ES-I3 (cell line): ENCODE measurements around the gene SH3RF3.

Experiments used
- H3K36me3 ChIP-seq: 2 replicates; pipeline ENCODE4 v1.6.1; 2013; ENCODE audit warnings: mild to moderate bottlenecking, low read length, control low read depth, moderate library complexity; ENCODE audit not compliant: insufficient read depth
- H3K4me1 ChIP-seq: 2 replicates; pipeline ENCODE4 v1.6.1; 2013; ENCODE audit warnings: mild to moderate bottlenecking, control low read depth, low read length; ENCODE audit not compliant: insufficient read depth
- H3K9ac ChIP-seq: 2 replicates; pipeline ENCODE4 v1.6.1; 2013; ENCODE audit warnings: low read depth, mild to moderate bottlenecking, low read length, moderate library complexity
- H3K9me3 ChIP-seq: 2 replicates; pipeline ENCODE4 v1.6.1; 2013; ENCODE audit warnings: mild to moderate bottlenecking, low read length, moderate library complexity; ENCODE audit not compliant: control insufficient read depth, insufficient read depth

SH3RF3 gene

GRCh38 chr2:109168086-109168485 is 39.1 kb downstream of the SH3RF3 start:
- H3K9ac ChIP-seq, result no peak overlapping the region
- no peaks in the 10 kb centered on the region for H3K36me3 ChIP-seq
- no peaks in the 10 kb centered on the region for H3K9me3 ChIP-seq
- peaks cover 8% of the 10 kb centered on the region for H3K4me1 ChIP-seq

GRCh38 chr2:109168716-109169115 is 39.7 kb downstream of the SH3RF3 start:
- Histone ChIP-seq H3K9me3 (no peaks in the 10 kb centered on the region), H3K9ac (no peak overlapping the region), H3K4me1 (peaks cover 8% of the 10 kb centered on the region), H3K36me3 (no peaks in the 10 kb centered on the region)

GRCh38 chr2:109170645-109171044 is 41.6 kb downstream of the SH3RF3 start:
- no peaks in the 10 kb centered on the region for H3K9me3 ChIP-seq
- H3K4me1 ChIP-seq, result no peaks in the 10 kb centered on the region
- H3K36me3 ChIP-seq, result no peaks in the 10 kb centered on the region
- no peak overlapping the region for H3K9ac ChIP-seq

DNA sequence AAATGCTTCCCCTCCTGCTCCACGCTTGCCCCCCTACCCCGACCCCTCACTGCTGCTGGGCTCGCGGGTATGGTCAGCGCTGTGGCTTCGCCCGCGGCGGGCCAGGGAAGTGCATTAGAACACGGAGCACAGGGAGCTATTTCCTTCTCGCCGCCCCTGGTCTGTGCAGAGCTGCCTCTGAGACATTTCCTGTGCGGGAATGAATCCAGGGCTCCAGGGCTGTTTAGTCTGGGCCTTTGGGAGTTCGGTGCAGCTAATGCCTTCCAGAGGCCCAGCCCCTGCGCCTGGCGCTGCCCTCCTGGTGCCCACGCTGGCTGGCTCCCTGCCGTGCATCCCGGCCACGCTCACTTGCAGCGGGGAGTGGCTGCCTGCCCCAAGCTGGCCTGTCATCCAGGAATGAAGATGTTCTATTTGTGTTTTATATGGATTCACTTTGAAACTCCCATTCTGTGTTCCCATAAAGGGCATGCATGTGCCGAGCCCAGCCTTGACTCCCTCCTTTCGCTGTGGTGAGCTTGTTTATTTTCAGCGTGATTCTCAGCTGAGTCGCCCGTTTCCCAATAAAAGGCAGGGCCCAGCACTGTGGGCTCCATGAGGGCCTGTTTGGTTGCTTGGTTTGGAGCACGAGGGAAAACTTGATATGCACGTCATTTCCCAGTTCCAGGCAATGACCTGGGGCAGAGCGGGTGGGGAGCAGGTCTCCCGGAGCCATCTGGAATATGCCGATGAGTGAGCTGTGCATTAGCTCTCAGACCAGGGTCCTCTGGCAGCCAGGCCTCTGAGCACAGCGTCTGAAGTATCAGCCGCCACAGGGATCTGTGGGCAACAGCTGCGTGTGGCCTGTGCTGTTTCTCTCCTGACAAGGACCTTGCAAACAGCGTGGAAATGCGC is 42.7 kb downstream of the SH3RF3 start:
- H3K36me3 ChIP-seq, result no peaks in the 10 kb centered on the region
- H3K9me3 ChIP-seq, result no peaks in the 10 kb centered on the region
- H3K9ac ChIP-seq, result no peak overlapping the region
- H3K4me1 ChIP-seq, result no peaks in the 10 kb centered on the region

GRCh38 chr2:109172556-109173105 is 43.6 kb downstream of the SH3RF3 start:
- H3K4me1 ChIP-seq, result no peaks in the 10 kb centered on the region
- no peak overlapping the region for H3K9ac ChIP-seq
- H3K36me3 ChIP-seq, result no peaks in the 10 kb centered on the region
- no peaks in the 10 kb centered on the region for H3K9me3 ChIP-seq

DNA sequence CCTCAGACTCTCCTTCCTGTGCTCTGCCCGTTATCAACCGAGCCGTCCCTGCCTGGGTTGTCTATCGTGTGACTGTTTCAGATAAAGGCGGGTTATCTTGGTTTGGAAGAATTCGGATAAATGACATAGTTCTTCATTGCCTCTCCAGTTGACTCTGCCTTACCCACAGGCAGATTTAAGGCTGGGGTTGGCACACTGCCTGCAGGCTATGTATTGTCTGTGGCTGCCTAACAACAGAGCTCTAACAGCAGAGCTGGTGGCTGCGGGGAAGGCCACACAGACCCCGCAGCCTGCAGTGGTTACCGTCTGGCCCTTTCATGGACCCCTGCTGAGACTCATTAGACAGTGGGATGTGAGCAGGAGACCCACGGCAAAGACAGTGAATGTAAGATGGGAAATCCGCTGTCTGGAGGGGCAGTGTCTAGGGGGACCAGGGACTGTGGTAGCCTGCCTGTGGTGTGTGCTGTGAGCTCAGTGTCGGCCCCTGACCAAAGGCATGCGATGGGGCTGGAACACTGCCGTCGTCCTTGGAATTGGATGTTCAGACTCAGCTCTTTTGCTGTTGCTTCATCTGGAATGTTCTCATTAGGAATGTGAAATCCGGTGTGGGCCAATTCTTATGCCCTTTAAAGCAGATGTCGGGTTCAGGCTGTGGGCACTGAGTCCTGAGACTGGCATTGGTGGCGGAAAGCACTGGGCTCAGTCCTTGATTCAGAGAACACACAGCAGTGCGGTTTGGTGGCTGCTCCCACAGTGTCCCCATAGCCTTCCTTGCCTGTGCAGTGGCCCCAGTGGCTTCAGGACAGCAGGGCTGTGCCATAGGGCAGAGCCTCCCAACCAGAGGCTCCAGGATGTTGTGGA is 44.5 kb downstream of the SH3RF3 start:
- H3K36me3 ChIP-seq, result no peaks in the 10 kb centered on the region
- no peaks in the 10 kb centered on the region for H3K4me1 ChIP-seq
- no peak overlapping the region for H3K9ac ChIP-seq
- no peaks in the 10 kb centered on the region for H3K9me3 ChIP-seq

DNA sequence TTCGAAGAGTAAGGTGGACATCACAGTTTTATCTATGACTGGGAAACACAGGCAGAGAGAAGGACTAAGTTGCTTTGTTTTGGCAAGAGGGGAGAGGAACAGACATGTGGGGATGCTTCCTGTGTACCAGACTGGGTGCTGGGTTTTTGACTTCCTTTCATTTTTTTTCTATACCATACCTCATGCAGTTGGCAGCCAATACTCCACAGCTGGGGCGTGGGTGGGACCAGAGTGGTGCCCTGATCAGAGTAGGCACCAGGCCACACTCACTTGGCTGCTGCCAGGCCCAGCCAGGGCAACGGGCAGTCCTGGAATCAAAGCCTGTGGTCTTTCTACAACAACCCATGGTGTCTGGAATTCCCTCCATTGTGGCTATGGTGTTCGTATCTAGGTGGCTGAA is 45.2 kb downstream of the SH3RF3 start:
- Histone ChIP-seq H3K36me3 (no peaks in the 10 kb centered on the region), H3K9me3 (peaks cover 2% of the 10 kb centered on the region; the same call in 1 of the 2 replicates), H3K4me1 (no peaks in the 10 kb centered on the region), H3K9ac (no peak overlapping the region)

- peaks cover 5% of the 10 kb centered on the region for H3K9me3 ChIP-seq
- no peak overlapping the region for H3K9ac ChIP-seq
- H3K36me3 ChIP-seq, result no peaks in the 10 kb centered on the region
- H3K4me1 ChIP-seq, result no peaks in the 10 kb centered on the region
Measured at GRCh38 chr2:109174626-109175349, 45.8 kb downstream of the SH3RF3 start.

DNA sequence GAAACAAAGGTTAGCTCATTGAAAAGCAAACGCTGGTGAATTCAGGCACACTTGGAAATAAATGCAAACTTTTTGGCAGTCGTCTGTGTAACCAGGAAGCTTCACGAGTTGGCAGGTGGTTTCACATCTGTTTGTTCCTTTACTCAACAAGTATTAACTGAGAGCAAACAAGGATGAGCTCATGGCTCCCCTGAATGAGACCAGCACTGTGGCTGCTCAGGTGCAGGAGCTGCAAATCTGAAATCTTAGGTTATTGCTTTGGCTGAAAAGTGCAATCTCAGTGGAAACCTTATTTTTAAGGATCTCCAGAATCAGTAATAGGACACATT is 46.3 kb downstream of the SH3RF3 start:
- Histone ChIP-seq H3K4me1 (no peaks in the 10 kb centered on the region), H3K9me3 (peaks cover 5% of the 10 kb centered on the region), H3K9ac (no peak overlapping the region), H3K36me3 (no peaks in the 10 kb centered on the region)

DNA sequence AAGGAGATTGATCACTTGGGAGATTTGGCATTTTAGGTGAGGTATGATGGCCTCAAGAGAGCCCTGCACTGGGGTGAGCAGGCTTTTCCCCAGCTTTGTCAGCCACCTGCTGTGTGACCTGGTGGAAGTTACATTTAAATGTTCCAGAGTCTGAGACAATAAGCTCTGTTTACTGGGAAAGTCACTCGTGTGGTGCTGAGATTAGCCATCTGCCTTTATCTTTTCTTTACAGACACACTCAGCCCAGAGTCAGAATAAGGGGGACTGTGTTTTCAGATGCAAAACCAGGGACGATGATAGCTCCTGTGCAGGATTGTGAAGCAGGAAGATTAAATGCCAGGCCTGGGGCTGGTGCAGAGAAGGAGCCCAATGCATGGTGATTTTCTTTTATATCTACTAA is 47.9 kb downstream of the SH3RF3 start:
- Histone ChIP-seq H3K4me1 (no peaks in the 10 kb centered on the region), H3K36me3 (no peaks in the 10 kb centered on the region), H3K9me3 (peaks cover 5% of the 10 kb centered on the region), H3K9ac (no peak overlapping the region)

GRCh38 chr2:109177635-109178034 is 48.6 kb downstream of the SH3RF3 start:
- no peaks in the 10 kb centered on the region for H3K36me3 ChIP-seq
- H3K9me3 ChIP-seq, result peaks cover 5% of the 10 kb centered on the region
- no peaks in the 10 kb centered on the region for H3K4me1 ChIP-seq
- H3K9ac ChIP-seq, result no peak overlapping the region

DNA sequence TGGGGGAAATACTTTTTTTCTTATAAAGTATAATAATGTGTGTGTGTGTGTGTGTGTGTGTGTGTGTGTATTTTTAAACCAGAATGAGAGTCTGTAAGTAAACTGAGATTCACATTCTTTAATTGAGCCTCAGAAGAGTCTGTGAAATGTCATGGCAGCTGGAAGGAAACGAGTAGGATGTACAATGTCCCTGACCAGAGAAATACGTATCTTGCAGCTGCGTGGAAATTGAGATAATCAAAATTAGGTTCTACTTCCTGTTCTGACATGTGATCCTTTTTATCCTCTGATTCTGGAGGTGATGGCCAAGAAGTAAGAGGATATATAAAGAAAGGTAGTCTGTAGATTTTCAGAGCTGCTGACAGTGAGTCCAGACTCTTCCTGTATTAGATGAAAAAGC is 50.0 kb downstream of the SH3RF3 start:
- Histone ChIP-seq H3K9me3 (peaks cover 5% of the 10 kb centered on the region), H3K4me1 (no peaks in the 10 kb centered on the region), H3K9ac (no peak overlapping the region), H3K36me3 (no peaks in the 10 kb centered on the region)

- H3K9ac ChIP-seq, result no peak overlapping the region
- peaks cover 5% of the 10 kb centered on the region for H3K9me3 ChIP-seq
- H3K4me1 ChIP-seq, result no peaks in the 10 kb centered on the region
- no peaks in the 10 kb centered on the region for H3K36me3 ChIP-seq
Measured at GRCh38 chr2:109180786-109181185, 51.8 kb downstream of the SH3RF3 start.

DNA sequence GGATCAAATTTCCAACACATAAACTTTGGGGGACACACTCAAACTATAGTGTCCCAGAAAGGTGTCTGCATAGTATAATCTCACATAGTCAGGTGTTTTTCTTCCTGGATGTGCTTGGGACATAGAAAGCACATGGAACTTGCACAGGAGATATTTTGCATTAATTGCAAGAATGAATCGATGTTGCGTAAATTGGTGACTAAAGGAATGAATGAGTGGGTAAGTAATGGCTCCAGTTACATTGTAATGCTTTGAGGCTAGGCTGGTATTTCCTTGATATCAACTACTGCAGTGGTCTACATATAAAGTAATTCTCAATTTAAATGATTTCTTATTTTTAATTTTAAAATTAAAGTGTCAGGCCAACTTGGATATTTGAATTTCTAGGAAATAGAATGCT is 53.4 kb downstream of the SH3RF3 start:
- Histone ChIP-seq H3K4me1 (no peaks in the 10 kb centered on the region), H3K9me3 (peaks cover 5% of the 10 kb centered on the region), H3K9ac (no peak overlapping the region), H3K36me3 (no peaks in the 10 kb centered on the region)
